HepG2 (cell line): ENCODE measurements around the gene GOT2. TPM values are rescaled to one million over a fixed set of nuclear protein-coding genes. Genes with fewer than 3 reads are reported as not detected.

Source experiments
- ATAC-seq: fragments of 200-7000 bp; cut with Tn5 transposase; 3 replicates; pipeline ENCODE4 v1.9.1; 2020; ENCODE audit warnings: mild to moderate bottlenecking, moderate library complexity
- BruUV-seq: library from RNA; stranded (reverse); fragments of 400-500 nt; replicated peaks from 2 replicates; lab custom pipeline; 2021; lab: Mats Ljungman, UMichigan
- CTCF ChIA-PET: fragments of 300-600 bp; formaldehyde crosslinking; extraction: SDS; loops from one replicate; lab custom pipeline; 2021; ENCODE audit warnings: low total read pairs, inconsistent platforms, low intra/inter-chr PET ratio; lab: Yijun Ruan, JAX
- POLR2A ChIA-PET: fragments of 350-600 bp; sonication (Branson Sonifier 250); formaldehyde crosslinking; loops from one replicate; lab custom pipeline; 2020; ENCODE audit warnings: antibody characterized with exemption, inconsistent platforms; lab: Yijun Ruan, JAX
- DNase-seq: peaks from one replicate; pipeline ENCODE4 v3.0.0-alpha.2; 2015; ENCODE audit warnings: low spot score
- FAIRE-seq: peaks from 3 replicates; lab custom pipeline; 2011; peaks lifted over from hg19 to GRCh38; lab: Jason Lieb, UNC
- H2AFZ ChIP-seq: one replicate; pipeline ENCODE4 v1.6.1; 2011; ENCODE audit warnings: low read length, inconsistent platforms
- H3K27ac ChIP-seq: fragments of 300-600 bp; 3 replicates; pipeline ENCODE4 v1.8.0; 2011; ENCODE audit warnings: mixed run types, mild to moderate bottlenecking, mixed read lengths, low read length, inconsistent platforms; ENCODE audit not compliant: insufficient read depth; ENCODE audit errors: extremely low read length
- H3K27me3 ChIP-seq, 2 experiments: fragments of 200-600 bp in 1 of 2; 2 replicates in 1 of 2; 3 replicates in 1 of 2; pipeline versions ENCODE4 v1.6.0 to v1.8.0; 2011; ENCODE audit warnings: low read length in 2 of 2, mild to moderate bottlenecking in 2 of 2, moderate library complexity in 2 of 2, inconsistent platforms in 1 of 2; ENCODE audit not compliant: insufficient read depth in 2 of 2, control insufficient read depth in 1 of 2
- H3K36me3 ChIP-seq, 2 experiments: fragments of 200-600 bp in 1 of 2; replicated peaks in 1 of 2; 2 replicates in 1 of 2; 3 replicates in 1 of 2; pipeline versions ENCODE4 v1.5.1 to v1.8.0; 2011; ENCODE audit warnings: low read length in 2 of 2, inconsistent platforms in 1 of 2; ENCODE audit not compliant: insufficient read depth in 2 of 2, control insufficient read depth in 1 of 2
- H3K4me1 ChIP-seq: 2 replicates; pipeline ENCODE4 v1.5.1; 2012; ENCODE audit warnings: low read length, inconsistent platforms; ENCODE audit not compliant: insufficient read depth
- H3K4me2 ChIP-seq: 2 replicates; pipeline ENCODE4 v1.6.0; 2011; ENCODE audit warnings: low read depth, low read length, inconsistent platforms
- H3K4me3 ChIP-seq, 3 experiments: fragments of 200-600 bp in 1 of 3; sonication (generic), shearing (Covaris generic) in 1 of 3; replicated peaks in 1 of 3; 2 replicates each; pipeline ENCODE4 v1.5.1; 2011 to 2016; ENCODE audit warnings: low read length in 3 of 3, inconsistent platforms in 2 of 3, low read depth in 2 of 3, mild to moderate bottlenecking in 2 of 3, control low read depth in 1 of 3, mixed read lengths in 1 of 3; ENCODE audit not compliant: insufficient read depth in 1 of 3
- H3K79me2 ChIP-seq: one replicate; pipeline ENCODE4 v1.6.1; 2011; ENCODE audit warnings: low read length, inconsistent platforms; ENCODE audit not compliant: insufficient read depth
- H3K9ac ChIP-seq: 2 replicates; pipeline ENCODE4 v1.6.0; 2011; ENCODE audit warnings: mild to moderate bottlenecking, low read depth, low read length, inconsistent platforms; ENCODE audit not compliant: insufficient read depth
- H3K9me3 ChIP-seq: 2 replicates; pipeline ENCODE4 v1.5.1; 2012; ENCODE audit warnings: mild to moderate bottlenecking, low read length
- H4K20me1 ChIP-seq: 2 replicates; pipeline ENCODE4 v1.6.0; 2011; ENCODE audit warnings: inconsistent platforms, mild to moderate bottlenecking, low read length, moderate library complexity; ENCODE audit not compliant: insufficient read depth
- CEBPB ChIP-seq: IDR thresholded peaks from 2 replicates; pipeline ENCODE4 v1.6.1; 2011; ENCODE audit warnings: low read depth, low read length, improper control_type of control experiment, borderline replicate concordance
- CEBPG ChIP-seq: IDR thresholded peaks from 2 replicates; pipeline ENCODE4 v1.6.1; 2016
- GATAD2A ChIP-seq: IDR thresholded peaks from 2 replicates; pipeline ENCODE4 v1.6.1; 2016
- IKZF4 ChIP-seq: sonication (generic); formaldehyde crosslinking; IDR thresholded peaks from 2 replicates; pipeline ENCODE4 v1.5.1; 2020; ENCODE audit warnings: borderline replicate concordance, mild to moderate bottlenecking, low read depth, missing genetic modification reagents; ENCODE audit errors: not compliant biosample characterization
- MED8 ChIP-seq: sonication (generic); formaldehyde crosslinking; IDR thresholded peaks from 2 replicates; pipeline ENCODE4 v1.8.1; 2023; ENCODE audit warnings: mild to moderate bottlenecking, missing genetic modification reagents; ENCODE audit not compliant: insufficient replicate concordance
- MYNN ChIP-seq: sonication (generic); formaldehyde crosslinking; IDR thresholded peaks from 2 replicates; pipeline ENCODE4 v1.4.0; 2020; ENCODE audit warnings: mild to moderate bottlenecking, low read depth, missing genetic modification reagents
- PITX1 ChIP-seq: sonication (generic); formaldehyde crosslinking; IDR thresholded peaks from 2 replicates; pipeline ENCODE4 v1.5.1; 2020; ENCODE audit warnings: mild to moderate bottlenecking, missing genetic modification reagents
- ZKSCAN8 ChIP-seq: IDR thresholded peaks from 2 replicates; pipeline ENCODE4 v1.6.1; 2016; ENCODE audit warnings: borderline replicate concordance, missing genetic modification reagents, missing compliant biosample characterization
- ZNF607 ChIP-seq: sonication (generic); formaldehyde crosslinking; IDR thresholded peaks from 2 replicates; pipeline ENCODE4 v1.5.1; 2020; ENCODE audit warnings: missing genetic modification reagents, mild to moderate bottlenecking, borderline replicate concordance
- ZNF7 ChIP-seq: IDR thresholded peaks from 2 replicates; pipeline ENCODE4 v1.6.1; 2016; ENCODE audit warnings: missing biosample characterization, missing genetic modification reagents
- ZNF879 ChIP-seq: sonication (generic); formaldehyde crosslinking; IDR thresholded peaks from 2 replicates; pipeline ENCODE4 v1.8.1; 2023; ENCODE audit warnings: missing genetic modification reagents
- WGBS: methylation state at CpG from one replicate; pipeline ENCODE4 v1.1.6; 2017; ENCODE audit warnings: low lambda C conversion rate; 5-methylcytosine and 5-hydroxymethylcytosine counted together
- in situ Hi-C: cut with HindIII; loops from 2 replicates; pipeline ENCODE4 v1.10.0; 2017; ENCODE audit warnings: low pct_unique_long_range_greater_than_20kb; ENCODE audit not compliant: extremely low pct_ligation_motif_present
- intact Hi-C: fragments of 100-400 bp; cut with micrococcal nuclease; formaldehyde crosslinking; loops from one replicate; pipeline ENCODE4 v1.10.0; 2022; ENCODE audit not compliant: unreplicated experiment
- polyA plus RNA-seq, 8 experiments: library from polyadenylated mRNA; depleted of rRNA in 3 of 8; stranded (reverse) in 7 of 8; unstranded in 1 of 8; fragments of >200 nt; fragmentation: Illumina TruSeq in 4 of 8; extraction: Trizol in 4 of 8; gene quantifications; 2 replicates each; pipeline versions ENCODE4 v1.2.1 to v1.2.3, GENCODE V29; 2011 to 2016; ENCODE audit warnings: low read depth in 4 of 8, missing spikeins in 1 of 8, mixed read lengths in 1 of 8; ENCODE audit not compliant: insufficient read depth in 1 of 8
- total RNA-seq, 5 experiments: library from RNA; depleted of rRNA; stranded (reverse); fragments of >200 nt; fragmentation: Illumina TruSeq; extraction: Trizol; gene quantifications; 2 replicates each; pipeline ENCODE4 v1.2.3, GENCODE V29; 2016; ENCODE audit warnings: low read depth in 1 of 5
- TF ChIP-seq, protein P1 (sequence below): sonication (generic); formaldehyde crosslinking; IDR thresholded peaks from 2 replicates; pipeline ENCODE4 v1.4.0; 2020; ENCODE audit warnings: missing genetic modification reagents
- TF ChIP-seq, protein P2 (sequence below): sonication (generic); formaldehyde crosslinking; IDR thresholded peaks from 2 replicates; pipeline ENCODE4 v1.9.0; 2021; ENCODE audit warnings: missing genetic modification reagents, mild to moderate bottlenecking, borderline replicate concordance
- TF ChIP-seq, protein P3 (sequence below): IDR thresholded peaks from 2 replicates; pipeline ENCODE4 v1.6.1; 2016; ENCODE audit warnings: mild to moderate bottlenecking
- TF ChIP-seq, protein P4 (sequence below): sonication (generic); formaldehyde crosslinking; IDR thresholded peaks from 2 replicates; pipeline ENCODE4 v1.5.1; 2020; ENCODE audit warnings: mild to moderate bottlenecking, moderate library complexity, missing genetic modification reagents
- TF ChIP-seq, protein P5 (sequence below): IDR thresholded peaks from 2 replicates; pipeline ENCODE4 v1.6.1; 2016; ENCODE audit warnings: missing compliant biosample characterization, missing genetic modification reagents, borderline replicate concordance

Gene GOT2
- total and polyA plus RNA-seq, 2 of the 13 experiments (the other 11 are each of a cell fraction or from before 2014, with no cell fraction given): 32.6 to 121 TPM

DNA sequence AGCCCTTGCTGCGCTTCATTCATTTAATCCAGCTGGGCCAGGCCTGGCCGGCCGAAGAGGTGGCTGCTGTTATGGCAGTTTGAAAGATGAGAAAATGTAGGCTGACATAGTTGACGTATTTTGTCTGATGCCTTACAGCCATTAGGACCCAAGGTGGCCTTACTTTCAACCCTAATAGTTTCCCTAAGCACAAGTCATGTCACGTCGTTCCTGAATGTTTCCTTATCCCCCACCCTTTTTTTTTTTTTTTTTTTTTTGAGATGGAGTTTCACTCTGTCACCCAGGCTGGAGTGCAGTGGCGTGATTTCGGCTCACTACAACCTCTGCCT is 307 bp upstream of the GOT2 start (continued):
- TF ChIP-seq, protein P1, sequence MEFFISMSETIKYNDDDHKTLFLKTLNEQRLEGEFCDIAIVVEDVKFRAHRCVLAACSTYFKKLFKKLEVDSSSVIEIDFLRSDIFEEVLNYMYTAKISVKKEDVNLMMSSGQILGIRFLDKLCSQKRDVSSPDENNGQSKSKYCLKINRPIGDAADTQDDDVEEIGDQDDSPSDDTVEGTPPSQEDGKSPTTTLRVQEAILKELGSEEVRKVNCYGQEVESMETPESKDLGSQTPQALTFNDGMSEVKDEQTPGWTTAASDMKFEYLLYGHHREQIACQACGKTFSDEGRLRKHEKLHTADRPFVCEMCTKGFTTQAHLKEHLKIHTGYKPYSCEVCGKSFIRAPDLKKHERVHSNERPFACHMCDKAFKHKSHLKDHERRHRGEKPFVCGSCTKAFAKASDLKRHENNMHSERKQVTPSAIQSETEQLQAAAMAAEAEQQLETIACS (CRISPR knock-in tag): no peak
- TF ChIP-seq MED8 (peak; percentile 13), ZKSCAN8 (CRISPR knock-in tag) (peak; percentile 10; the same call in 1 of the 2 replicates), IKZF4 (CRISPR knock-in tag) (peak; percentile 13)
- TF ChIP-seq, protein P2, sequence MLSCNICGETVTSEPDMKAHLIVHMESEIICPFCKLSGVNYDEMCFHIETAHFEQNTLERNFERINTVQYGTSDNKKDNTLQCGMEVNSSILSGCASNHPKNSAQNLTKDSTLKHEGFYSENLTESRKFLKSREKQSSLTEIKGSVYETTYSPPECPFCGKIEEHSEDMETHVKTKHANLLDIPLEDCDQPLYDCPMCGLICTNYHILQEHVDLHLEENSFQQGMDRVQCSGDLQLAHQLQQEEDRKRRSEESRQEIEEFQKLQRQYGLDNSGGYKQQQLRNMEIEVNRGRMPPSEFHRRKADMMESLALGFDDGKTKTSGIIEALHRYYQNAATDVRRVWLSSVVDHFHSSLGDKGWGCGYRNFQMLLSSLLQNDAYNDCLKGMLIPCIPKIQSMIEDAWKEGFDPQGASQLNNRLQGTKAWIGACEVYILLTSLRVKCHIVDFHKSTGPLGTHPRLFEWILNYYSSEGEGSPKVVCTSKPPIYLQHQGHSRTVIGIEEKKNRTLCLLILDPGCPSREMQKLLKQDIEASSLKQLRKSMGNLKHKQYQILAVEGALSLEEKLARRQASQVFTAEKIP: no peak
- TF ChIP-seq, protein P3, sequence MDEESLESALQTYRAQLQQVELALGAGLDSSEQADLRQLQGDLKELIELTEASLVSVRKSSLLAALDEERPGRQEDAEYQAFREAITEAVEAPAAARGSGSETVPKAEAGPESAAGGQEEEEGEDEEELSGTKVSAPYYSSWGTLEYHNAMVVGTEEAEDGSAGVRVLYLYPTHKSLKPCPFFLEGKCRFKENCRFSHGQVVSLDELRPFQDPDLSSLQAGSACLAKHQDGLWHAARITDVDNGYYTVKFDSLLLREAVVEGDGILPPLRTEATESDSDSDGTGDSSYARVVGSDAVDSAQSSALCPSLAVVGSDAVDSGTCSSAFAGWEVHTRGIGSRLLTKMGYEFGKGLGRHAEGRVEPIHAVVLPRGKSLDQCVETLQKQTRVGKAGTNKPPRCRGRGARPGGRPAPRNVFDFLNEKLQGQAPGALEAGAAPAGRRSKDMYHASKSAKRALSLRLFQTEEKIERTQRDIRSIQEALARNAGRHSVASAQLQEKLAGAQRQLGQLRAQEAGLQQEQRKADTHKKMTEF (CRISPR knock-in tag): 0 out of 2 replicates have a peak, but pooled peaks have one; percentile 49

DNA sequence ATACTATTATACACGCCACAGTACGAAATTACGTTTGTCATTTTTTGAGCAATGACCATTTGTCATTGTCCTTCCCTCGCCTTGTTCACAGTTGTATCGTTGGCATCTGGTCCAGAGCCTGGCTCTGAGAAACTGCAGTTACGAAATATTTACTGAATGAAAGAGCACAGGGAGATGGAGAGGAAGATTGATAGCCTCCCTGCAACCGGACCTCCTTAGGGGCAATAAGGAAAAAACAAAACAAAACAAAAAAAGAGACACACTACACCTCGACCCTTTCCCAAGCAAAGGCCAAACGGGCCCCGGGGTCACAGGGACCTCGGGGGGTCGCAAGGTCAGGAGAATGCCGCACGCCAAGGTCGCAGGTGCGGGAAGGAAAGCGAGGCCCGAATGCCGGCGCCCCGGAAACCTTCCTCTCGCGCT is 857 bp downstream of the GOT2 start:
- FAIRE-seq (peak; percentile 86), DNase-seq (peak; percentile 26), ATAC-seq (peak; percentile 14)
- H3K9me3 ChIP-seq: no peaks in the 10 kb centered on the region
- H3K79me2 ChIP-seq: peaks cover 43% of the 10 kb centered on the region
- H2AFZ ChIP-seq: no peak overlapping the region
- no peaks in the 10 kb centered on the region; a peak in 1 of 5 replicates for H3K27me3 ChIP-seq
- in situ Hi-C loops: loop anchor here (5.0 to 10.0 kb wide), 2 partner anchors 51 to 228 kb away; partner anchors contain the start of genes NDRG4 and SLC38A7
- WGBS: 2% methylated on average over 23 of the region's 23 CpGs
- POLR2A ChIA-PET: interaction anchor here (0.9 kb wide), 1 partner anchor 23 kb away, joined by 3 read pairs; no protein-coding TSS in a partner anchor
- intact Hi-C loops: loop anchor here (2.0 kb wide), 1 partner anchor 48 kb away; the partner anchor contains the start of gene SLC38A7
- H3K36me3 ChIP-seq: peaks cover 1 to 4% of the 10 kb centered on the region in 2 experiments; a peak in 2 of 5 replicates
- H3K4me1 ChIP-seq: peaks cover 43% of the 10 kb centered on the region
- no peaks in the 10 kb centered on the region for H4K20me1 ChIP-seq
- CTCF ChIA-PET: no interaction called here
- peak overlapping the region; percentile 76 for H3K9ac ChIP-seq
- no TSS peak for BruUV-seq
- peak overlapping the region; percentile 82 for H3K4me2 ChIP-seq
- peak overlapping the region; percentile 69 for H3K27ac ChIP-seq
- peak overlapping the region; percentile 73 to 94 (median 94) for H3K4me3 ChIP-seq
- TF ChIP-seq CEBPG (CRISPR knock-in tag): peak; percentile 83
- TF ChIP-seq, protein P4, sequence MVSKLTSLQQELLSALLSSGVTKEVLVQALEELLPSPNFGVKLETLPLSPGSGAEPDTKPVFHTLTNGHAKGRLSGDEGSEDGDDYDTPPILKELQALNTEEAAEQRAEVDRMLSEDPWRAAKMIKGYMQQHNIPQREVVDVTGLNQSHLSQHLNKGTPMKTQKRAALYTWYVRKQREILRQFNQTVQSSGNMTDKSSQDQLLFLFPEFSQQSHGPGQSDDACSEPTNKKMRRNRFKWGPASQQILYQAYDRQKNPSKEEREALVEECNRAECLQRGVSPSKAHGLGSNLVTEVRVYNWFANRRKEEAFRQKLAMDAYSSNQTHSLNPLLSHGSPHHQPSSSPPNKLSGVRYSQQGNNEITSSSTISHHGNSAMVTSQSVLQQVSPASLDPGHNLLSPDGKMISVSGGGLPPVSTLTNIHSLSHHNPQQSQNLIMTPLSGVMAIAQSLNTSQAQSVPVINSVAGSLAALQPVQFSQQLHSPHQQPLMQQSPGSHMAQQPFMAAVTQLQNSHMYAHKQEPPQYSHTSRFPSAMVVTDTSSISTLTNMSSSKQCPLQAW (CRISPR knock-in tag): peak; percentile 28; the same call in 1 of the 2 replicates
- no peak for TF ChIP-seq ZNF7
- no peak for TF ChIP-seq PITX1
- TF ChIP-seq GATAD2A (CRISPR knock-in tag): peak; percentile 31; the same call in 1 of the 2 replicates
- TF ChIP-seq, protein P5, sequence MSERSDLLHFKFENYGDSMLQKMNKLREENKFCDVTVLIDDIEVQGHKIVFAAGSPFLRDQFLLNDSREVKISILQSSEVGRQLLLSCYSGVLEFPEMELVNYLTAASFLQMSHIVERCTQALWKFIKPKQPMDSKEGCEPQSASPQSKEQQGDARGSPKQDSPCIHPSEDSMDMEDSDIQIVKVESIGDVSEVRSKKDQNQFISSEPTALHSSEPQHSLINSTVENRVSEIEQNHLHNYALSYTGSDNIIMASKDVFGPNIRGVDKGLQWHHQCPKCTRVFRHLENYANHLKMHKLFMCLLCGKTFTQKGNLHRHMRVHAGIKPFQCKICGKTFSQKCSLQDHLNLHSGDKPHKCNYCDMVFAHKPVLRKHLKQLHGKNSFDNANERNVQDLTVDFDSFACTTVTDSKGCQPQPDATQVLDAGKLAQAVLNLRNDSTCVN: no peak
- TF ChIP-seq ZNF607: 0 out of 2 replicates have a peak, but pooled peaks have one; percentile 10
- TF ChIP-seq CEBPB: peak; percentile 69
- TF ChIP-seq MYNN: no peak
- TF ChIP-seq ZNF879 (CRISPR knock-in tag): peak; percentile 54; the same call in 1 of the 2 replicates
